Mucosa of gallbladder (tissue), 1 donor: ENCODE results near the gene MED22. TPM values are rescaled to one million over a fixed set of nuclear protein-coding genes. Genes with fewer than 3 reads are reported as not detected.

Source experiments
- DNase-seq: peaks from one replicate; pipeline ENCODE4 v3.0.0-alpha.2; 2020; ENCODE audit warnings: low spot score
- total RNA-seq: library from RNA; stranded (reverse); gene quantifications from one replicate; pipeline ENCODE4 v1.2.1, GENCODE V29; 2021
- donor health status: DM: no; HTN: no; CAD: no.

MED22 gene
- total RNA-seq, 1 donor from 2014 or later, result 28.7 TPM

GRCh38 chr9:133355881-133356357 is 8.0 kb upstream of the MED22 start:
- no peak for DNase-seq

DNA sequence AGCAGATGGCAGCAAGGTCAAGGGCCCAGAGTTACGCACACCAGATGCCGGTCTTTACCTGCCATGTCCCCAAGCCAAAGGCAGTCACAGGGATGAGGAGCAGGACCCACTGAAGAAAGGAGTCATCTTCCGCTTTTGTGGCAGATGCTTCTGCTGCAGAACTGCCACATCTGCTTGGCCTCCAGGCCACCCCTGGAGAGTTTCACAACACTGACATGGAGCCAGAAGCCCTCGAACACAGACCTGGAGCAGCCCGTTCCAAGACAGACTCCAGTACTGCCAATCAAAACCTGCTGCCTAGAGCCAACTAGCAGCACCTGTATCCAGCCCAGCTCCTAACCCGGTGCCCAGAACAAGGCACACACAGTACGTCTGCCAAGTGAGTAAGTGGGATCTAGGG is 6.8 kb upstream of the MED22 start:
- DNase-seq, result no peak

- no peak for DNase-seq
Measured at GRCh38 chr9:133353548-133353947, 5.6 kb upstream of the MED22 start.

- no peak for DNase-seq
Measured at GRCh38 chr9:133352635-133353340, 4.9 kb upstream of the MED22 start.

DNA sequence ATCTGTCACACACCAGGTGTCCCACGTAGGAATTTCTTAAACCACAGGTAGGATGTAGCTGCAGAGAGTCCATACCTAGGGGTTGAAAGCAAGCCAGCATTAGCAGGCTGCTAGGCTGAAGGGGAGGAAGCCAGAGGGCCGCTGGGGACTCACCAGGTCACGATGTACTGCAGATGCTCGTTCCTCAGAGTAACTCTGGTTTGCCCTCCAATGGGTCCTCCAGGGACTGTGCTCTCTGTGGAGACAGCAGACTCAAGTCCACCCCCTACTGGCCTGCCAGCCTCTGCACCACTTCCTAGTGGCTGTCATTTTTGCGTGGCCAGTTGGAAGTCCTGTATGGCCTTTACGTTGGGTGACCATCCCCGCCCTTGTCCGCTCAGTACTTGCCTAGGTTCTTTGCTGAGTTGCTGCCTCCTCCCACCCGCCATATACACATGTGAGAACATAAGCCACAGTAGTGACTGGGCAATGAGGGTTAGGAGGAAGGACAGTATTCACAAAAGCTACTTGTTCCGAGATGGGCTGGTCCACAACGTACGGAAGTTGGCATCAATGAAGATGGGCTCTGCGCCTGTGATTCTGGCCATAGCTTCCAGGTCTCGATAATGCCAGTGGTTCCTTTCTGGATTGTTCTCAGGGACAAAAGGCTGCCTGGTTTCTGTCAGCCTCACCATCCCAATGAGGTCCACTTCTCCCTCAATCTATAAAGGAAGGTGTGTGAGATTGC is 4.1 kb upstream of the MED22 start:
- DNase-seq, result peak; percentile 39

GRCh38 chr9:133351526-133351907 is 3.6 kb upstream of the MED22 start:
- DNase-seq, result no peak

DNA sequence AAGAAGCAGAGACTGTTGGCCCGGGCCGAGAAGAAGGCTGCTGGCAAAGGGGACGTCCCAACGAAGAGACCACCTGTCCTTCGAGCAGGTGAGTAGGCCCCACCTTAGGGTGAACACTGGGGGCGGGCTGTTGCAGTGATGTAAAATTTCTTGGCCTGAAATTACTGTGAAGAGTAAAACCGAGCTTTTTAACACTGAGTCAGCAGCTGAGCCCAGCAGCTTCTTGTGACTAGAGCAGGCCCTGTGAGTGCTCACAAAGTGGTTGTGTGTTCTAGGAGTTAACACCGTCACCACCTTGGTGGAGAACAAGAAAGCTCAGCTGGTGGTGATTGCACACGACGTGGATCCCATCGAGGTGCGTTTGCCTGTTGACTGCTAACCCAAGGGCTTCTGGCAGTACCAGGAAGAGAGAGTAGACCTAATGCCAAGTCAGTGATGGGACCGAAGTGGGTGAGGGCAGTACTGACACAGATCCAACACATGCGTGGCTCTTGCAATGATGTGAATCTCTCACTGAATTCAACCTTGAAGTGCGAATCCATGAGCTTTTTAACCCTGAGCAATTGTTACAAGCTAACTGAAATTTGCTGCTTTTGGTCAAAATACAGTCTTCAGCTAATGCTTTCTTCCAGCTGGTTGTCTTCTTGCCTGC is 2.2 kb upstream of the MED22 start:
- no peak for DNase-seq

- DNase-seq, result no peak
Measured at GRCh38 chr9:133348718-133349573, 1.0 kb upstream of the MED22 start.

GRCh38 chr9:133347515-133347984 is 381 bp downstream of the MED22 start:
- no peak for DNase-seq

GRCh38 chr9:133346021-133346785 is 1.7 kb downstream of the MED22 start:
- DNase-seq, result no peak

DNA sequence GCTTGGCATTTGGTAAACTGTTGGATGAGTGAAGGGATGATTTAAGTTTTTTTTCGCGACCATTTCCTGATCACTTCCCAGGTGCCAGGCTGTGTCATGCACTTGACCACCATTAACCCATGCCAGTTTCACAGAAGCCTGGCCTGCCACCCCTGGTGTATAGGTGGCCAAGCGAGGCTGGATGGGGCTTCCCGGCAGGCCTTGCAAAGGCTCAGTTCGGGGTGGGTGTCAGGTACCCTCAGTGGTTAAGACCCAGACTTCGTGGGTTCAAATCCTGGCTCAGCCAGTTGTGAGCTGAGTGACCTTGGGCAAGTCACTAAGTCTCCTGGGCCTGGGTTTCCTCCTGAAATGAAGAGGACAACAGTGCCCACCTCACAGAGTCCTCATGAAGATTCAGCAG is 2.3 kb downstream of the MED22 start:
- no peak for DNase-seq

DNA sequence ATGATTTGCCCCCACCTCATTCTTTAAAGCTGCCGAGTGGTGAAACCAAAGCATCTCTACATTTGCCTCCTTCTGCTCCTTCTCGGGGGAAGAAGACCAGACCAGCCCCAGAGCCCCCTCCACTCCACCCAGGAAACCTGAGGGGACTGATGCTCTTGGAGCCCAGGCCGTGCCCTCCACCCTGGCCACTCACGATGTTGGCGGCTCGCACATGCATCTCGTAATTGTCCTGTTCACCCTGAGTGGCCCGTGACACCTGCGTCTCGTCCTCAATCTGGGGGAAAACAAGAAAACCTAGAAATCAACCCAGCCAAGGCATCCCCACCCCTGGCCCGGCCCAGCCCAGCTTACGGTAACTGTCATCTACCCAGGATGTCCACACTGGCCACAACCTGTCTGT is 3.0 kb downstream of the MED22 start:
- DNase-seq, result no peak

DNA sequence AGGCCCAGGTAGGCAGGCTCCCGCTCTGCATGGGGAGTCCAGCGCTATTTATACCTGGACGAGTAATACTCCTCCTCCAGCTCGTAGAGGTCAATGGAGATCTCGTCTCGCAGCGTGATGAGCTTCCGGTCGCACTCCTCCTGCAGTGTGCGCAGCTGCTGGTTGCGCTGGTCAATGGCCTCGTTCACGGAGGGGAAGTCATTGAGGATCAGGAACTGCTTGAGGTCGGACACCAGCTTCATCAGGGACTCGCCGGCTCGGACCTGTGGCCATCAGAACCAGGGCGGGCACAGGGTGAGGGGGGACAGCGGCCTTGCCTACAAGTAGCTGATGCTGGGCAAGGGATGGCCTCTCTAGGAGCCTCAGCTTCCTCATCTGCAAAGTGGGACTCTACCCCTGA is 3.9 kb downstream of the MED22 start:
- DNase-seq, result no peak

- DNase-seq, result no peak
Measured at GRCh38 chr9:133342570-133342969, 5.4 kb downstream of the MED22 start.

- DNase-seq, result no peak
Measured at GRCh38 chr9:133342069-133342406, 5.9 kb downstream of the MED22 start.

GRCh38 chr9:133341369-133342068 is 6.4 kb downstream of the MED22 start:
- peak; percentile 45 for DNase-seq

DNA sequence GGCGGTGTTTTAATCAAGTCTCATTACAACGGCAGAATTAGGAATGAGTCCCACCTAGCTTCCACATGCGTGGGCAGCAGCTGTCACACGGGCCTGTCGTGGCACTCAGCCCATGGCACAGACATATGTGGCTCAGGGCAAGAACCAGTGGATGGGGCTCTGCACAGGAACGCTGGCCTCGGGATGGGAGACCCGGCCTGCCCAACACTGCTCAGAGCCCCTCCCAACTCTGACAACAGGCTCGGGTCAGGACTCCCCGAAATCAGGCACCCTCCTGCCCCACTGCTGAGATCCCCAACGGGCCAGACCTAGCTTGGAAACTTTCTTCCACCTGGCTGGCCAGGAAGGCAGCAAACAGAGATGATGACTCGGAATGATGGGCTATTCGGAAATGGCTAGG is 7.0 kb downstream of the MED22 start:
- DNase-seq, result no peak

GRCh38 chr9:133340256-133340655 is 7.7 kb downstream of the MED22 start:
- no peak for DNase-seq

GRCh38 chr9:133339641-133340040 is 8.3 kb downstream of the MED22 start:
- no peak for DNase-seq
